RWPE2 (cell line): ENCODE results near the gene HECTD3.

Source experiments
- ATAC-seq: fragments of 200-7000 bp; cut with Tn5 transposase; 3 replicates; pipeline ENCODE4 v1.9.1; 2021; ENCODE audit warnings: low read depth
- DNase-seq: peaks from one replicate; pipeline ENCODE4 v3.0.0-alpha.2; 2020; ENCODE audit warnings: low spot score
- H3K27ac ChIP-seq: fragments of 450-650 bp; 2 replicates; pipeline ENCODE4 v1.5.1; 2017; ENCODE audit warnings: mild to moderate bottlenecking; ENCODE audit not compliant: poor library complexity, severe bottlenecking
- H3K27me3 ChIP-seq: fragments of 250-450 bp; sonication (Bioruptor Pico); 2 replicates; pipeline ENCODE4 v1.5.1; 2021; ENCODE audit warnings: mild to moderate bottlenecking, moderate library complexity; ENCODE audit not compliant: insufficient read depth, poor library complexity, severe bottlenecking
- H3K36me3 ChIP-seq: fragments of 250-450 bp; sonication (Bioruptor Pico); 2 replicates; pipeline ENCODE4 v1.5.1; 2020; ENCODE audit warnings: low read depth, mild to moderate bottlenecking, moderate library complexity
- H3K4me1 ChIP-seq: fragments of 250-450 bp; sonication (Bioruptor Pico); 2 replicates; pipeline ENCODE4 v1.5.1; 2021; ENCODE audit warnings: mild to moderate bottlenecking, moderate library complexity; ENCODE audit not compliant: insufficient read depth, poor library complexity, severe bottlenecking
- H3K4me3 ChIP-seq: fragments of 250-450 bp; sonication (Bioruptor Pico); 2 replicates; pipeline ENCODE4 v1.5.1; 2021; ENCODE audit warnings: mild to moderate bottlenecking, moderate library complexity; ENCODE audit not compliant: severe bottlenecking
- H3K9me3 ChIP-seq: fragments of 250-450 bp; sonication (Bioruptor Pico); 2 replicates; pipeline ENCODE4 v1.5.1; 2021; ENCODE audit warnings: mild to moderate bottlenecking, moderate library complexity; ENCODE audit not compliant: severe bottlenecking
- TF ChIP-seq, protein P1 (sequence below): fragments of 450-650 bp; IDR thresholded peaks from one replicate; pipeline ENCODE4 v1.5.1; 2017; ENCODE audit warnings: mild to moderate bottlenecking, moderate library complexity; ENCODE audit not compliant: poor library complexity, severe bottlenecking

The HECTD3 gene

DNA sequence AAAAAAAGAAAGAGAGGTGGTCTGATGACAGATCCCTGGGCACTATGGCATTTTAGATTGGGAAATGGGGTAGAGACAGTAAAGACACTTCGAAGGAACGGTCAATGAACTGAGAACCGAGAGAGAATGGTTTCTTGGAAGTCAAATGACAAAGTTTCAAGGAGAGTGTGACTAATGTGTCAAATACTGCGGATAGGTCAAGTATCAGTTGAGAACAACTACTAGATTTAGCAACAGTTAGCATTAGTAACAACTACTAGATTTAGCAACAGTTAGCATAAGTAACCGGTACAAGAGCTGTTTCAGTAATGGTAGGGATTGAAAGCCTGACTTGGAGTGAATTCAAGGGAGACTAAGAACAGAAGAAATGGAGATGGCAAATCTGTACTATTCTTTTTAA is 35.9 kb upstream of the HECTD3 start:
- Histone ChIP-seq H3K4me1 (no peaks in the 10 kb centered on the region), H3K27ac (no peak overlapping the region), H3K4me3 (no peak overlapping the region), H3K27me3 (no peaks in the 10 kb centered on the region), H3K36me3 (no peaks in the 10 kb centered on the region), H3K9me3 (no peaks in the 10 kb centered on the region)
- no peak for ATAC-seq
- TF ChIP-seq, protein P1, sequence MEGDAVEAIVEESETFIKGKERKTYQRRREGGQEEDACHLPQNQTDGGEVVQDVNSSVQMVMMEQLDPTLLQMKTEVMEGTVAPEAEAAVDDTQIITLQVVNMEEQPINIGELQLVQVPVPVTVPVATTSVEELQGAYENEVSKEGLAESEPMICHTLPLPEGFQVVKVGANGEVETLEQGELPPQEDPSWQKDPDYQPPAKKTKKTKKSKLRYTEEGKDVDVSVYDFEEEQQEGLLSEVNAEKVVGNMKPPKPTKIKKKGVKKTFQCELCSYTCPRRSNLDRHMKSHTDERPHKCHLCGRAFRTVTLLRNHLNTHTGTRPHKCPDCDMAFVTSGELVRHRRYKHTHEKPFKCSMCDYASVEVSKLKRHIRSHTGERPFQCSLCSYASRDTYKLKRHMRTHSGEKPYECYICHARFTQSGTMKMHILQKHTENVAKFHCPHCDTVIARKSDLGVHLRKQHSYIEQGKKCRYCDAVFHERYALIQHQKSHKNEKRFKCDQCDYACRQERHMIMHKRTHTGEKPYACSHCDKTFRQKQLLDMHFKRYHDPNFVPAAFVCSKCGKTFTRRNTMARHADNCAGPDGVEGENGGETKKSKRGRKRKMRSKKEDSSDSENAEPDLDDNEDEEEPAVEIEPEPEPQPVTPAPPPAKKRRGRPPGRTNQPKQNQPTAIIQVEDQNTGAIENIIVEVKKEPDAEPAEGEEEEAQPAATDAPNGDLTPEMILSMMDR, result no peak
- no peak for DNase-seq

- no peak overlapping the region for H3K4me3 ChIP-seq
- TF ChIP-seq, protein P1, result no peak
- no peaks in the 10 kb centered on the region for H3K27me3 ChIP-seq
- H3K4me1 ChIP-seq, result no peaks in the 10 kb centered on the region
- no peak for ATAC-seq
- no peaks in the 10 kb centered on the region for H3K36me3 ChIP-seq
- H3K27ac ChIP-seq, result no peak overlapping the region
- H3K9me3 ChIP-seq, result no peaks in the 10 kb centered on the region
- no peak for DNase-seq
These were observed 33.8 kb upstream of the HECTD3 start for GRCh38 chr1:45044916-45045315.

GRCh38 chr1:45043094-45043493 is 32.0 kb upstream of the HECTD3 start:
- H3K27me3 ChIP-seq, result no peaks in the 10 kb centered on the region
- H3K27ac ChIP-seq, result no peak overlapping the region
- ATAC-seq (no peak), DNase-seq (no peak)
- TF ChIP-seq, protein P1, result no peak
- no peaks in the 10 kb centered on the region for H3K36me3 ChIP-seq
- no peak overlapping the region for H3K4me3 ChIP-seq
- no peaks in the 10 kb centered on the region for H3K4me1 ChIP-seq
- H3K9me3 ChIP-seq, result no peaks in the 10 kb centered on the region

DNA sequence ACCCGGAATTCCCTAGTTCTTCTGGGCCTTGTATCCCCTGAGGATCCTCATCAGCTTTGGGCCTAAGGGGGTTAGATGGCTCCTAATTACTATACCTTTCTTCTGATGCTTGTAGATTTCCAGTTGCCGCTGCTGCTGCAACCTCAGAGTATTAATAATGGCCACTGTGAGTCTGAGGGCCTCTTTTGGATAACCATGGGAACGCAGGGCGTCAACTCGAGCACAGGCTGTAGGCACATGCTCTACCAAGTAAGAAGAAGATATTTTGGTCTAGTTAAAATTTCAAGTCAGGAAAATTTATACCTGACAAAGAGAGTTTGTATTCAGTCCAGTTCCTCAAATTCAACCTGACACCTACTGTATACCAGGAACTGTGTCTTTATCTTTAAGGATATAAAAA is 29.2 kb upstream of the HECTD3 start:
- no peak for ATAC-seq
- no peaks in the 10 kb centered on the region for H3K36me3 ChIP-seq
- TF ChIP-seq, protein P1, result no peak

GRCh38 chr1:45038661-45039364 is 27.7 kb upstream of the HECTD3 start:
- DNase-seq, result no peak

More for the DNA sequence above, 29.2 kb upstream of the HECTD3 start:
- no peaks in the 10 kb centered on the region for H3K27me3 ChIP-seq
- no peak for DNase-seq
- H3K4me3 ChIP-seq, result no peak overlapping the region
- H3K27ac ChIP-seq, result no peak overlapping the region
- H3K9me3 ChIP-seq, result no peaks in the 10 kb centered on the region
- no peaks in the 10 kb centered on the region for H3K4me1 ChIP-seq

More at GRCh38 chr1:45038661-45039364, 27.7 kb upstream of the HECTD3 start:
- no peak for ATAC-seq
- H3K27ac ChIP-seq, result no peak overlapping the region
- no peaks in the 10 kb centered on the region for H3K36me3 ChIP-seq
- no peak overlapping the region for H3K4me3 ChIP-seq
- no peaks in the 10 kb centered on the region for H3K27me3 ChIP-seq
- H3K9me3 ChIP-seq, result no peaks in the 10 kb centered on the region
- TF ChIP-seq, protein P1, result no peak
- H3K4me1 ChIP-seq, result no peaks in the 10 kb centered on the region
